Stimulated activated memory B cell treated with anti-CD40 and anti-IgM and Interleukin-4, amounts not matched to agents 10 μg/mL and 1 μg/mL and 100 μg/mL, for 72 hours (primary cell): ENCODE data around the gene ANKRD62.

Experiments used
- ATAC-seq: fragments of 150-1000 bp; cut with Tn5 transposase; 2 replicates; pipeline ENCODE4 v1.10.0; 2021
- H3K27ac Mint-ChIP-seq: one replicate; pipeline ENCODE4 v1.8.0; 2022; ENCODE audit warnings: mild to moderate bottlenecking, mixed read lengths
- H3K27me3 Mint-ChIP-seq: one replicate; pipeline ENCODE4 v1.8.0; 2022; ENCODE audit warnings: mixed read lengths
- H3K36me3 Mint-ChIP-seq: one replicate; pipeline ENCODE4 v1.8.0; 2022; ENCODE audit warnings: mixed read lengths
- H3K4me1 Mint-ChIP-seq: one replicate; pipeline ENCODE4 v1.8.0; 2022; ENCODE audit warnings: mixed read lengths
- H3K4me3 Mint-ChIP-seq: one replicate; pipeline ENCODE4 v1.8.0; 2022; ENCODE audit warnings: mild to moderate bottlenecking, moderate library complexity, mixed read lengths
- H3K9me3 Mint-ChIP-seq: one replicate; pipeline ENCODE4 v1.8.0; 2022; ENCODE audit warnings: mixed read lengths

Gene ANKRD62

GRCh38 chr18:12093520-12094257, at the start of gene ANKRD62:
Gene ANKRD62, plus strand, starts transcription at chr18:12093843. Its CDS starts 175 bp downstream, at chr18:12094018.
- Mint-ChIP-seq H3K27ac (no peak within 1 kb of the TSS), H3K4me3 (no peak within 1 kb of the TSS), H3K36me3 (no peaks in the 10 kb centered on the region), H3K27me3 (peaks cover 23% of the 10 kb centered on the region), H3K9me3 (no peaks in the 10 kb centered on the region), H3K4me1 (peaks cover 6% of the 10 kb centered on the region)
- no peak for ATAC-seq

DNA sequence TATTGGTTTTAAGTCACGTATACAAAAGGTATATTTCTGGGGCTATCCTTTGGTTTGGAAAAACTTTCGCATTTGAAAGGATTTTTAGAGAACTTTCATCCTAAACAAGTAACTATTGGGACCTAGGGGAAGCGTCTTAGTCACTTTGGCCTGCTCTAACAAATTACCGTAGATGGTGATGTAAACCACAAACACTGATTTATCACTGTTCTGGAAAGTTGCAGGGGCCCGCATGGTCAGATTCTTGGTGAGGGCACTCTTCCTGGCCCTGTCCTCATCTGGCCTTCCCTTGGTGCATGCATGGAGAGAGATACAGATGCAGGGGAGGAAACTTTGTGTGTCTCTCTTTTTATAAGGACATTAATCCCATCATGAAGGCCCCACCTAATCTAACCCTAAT, 49.1 kb upstream of the ANKRD62 start:
- no peak overlapping the region for H3K27ac Mint-ChIP-seq
- H3K36me3 Mint-ChIP-seq = no peaks in the 10 kb centered on the region
- H3K4me3 Mint-ChIP-seq = no peak overlapping the region
- peaks cover 29% of the 10 kb centered on the region for H3K4me1 Mint-ChIP-seq
- no peak for ATAC-seq
- H3K9me3 Mint-ChIP-seq = no peaks in the 10 kb centered on the region
- H3K27me3 Mint-ChIP-seq = no peaks in the 10 kb centered on the region

DNA sequence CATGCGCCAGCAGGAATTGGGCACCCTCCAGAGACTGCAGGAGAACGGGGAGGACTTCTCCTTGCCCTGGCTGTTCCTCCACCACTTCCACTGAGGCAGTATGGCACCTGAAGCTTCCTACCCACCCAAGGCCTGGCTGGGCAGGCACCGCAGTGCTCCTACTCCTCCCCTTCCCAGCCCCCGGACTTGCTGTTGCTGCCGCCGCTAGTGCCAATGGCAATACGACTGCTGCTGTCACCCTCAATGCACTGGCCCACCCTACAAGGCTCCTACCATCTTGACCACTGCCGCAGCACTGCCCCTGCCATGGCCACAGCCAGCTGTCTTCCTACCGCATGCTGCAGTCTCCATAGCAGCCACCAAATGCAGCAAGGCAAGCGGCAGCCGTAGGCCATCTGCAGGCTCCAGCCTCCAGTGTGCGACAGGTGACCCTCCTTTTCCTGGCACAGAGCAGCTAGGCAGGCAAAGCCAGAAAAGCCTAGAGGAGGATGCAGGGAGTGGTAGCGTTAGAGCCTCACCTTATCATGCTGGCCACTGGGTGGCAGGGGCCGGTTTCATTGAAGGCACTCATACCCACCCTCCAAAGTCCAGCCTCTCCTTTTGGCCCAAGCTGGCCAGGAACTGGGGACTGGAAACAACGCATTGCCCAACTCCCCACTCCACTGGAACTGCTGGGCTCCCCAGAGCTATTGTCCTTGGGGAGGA, 47.4 kb upstream of the ANKRD62 start:
- no peak for ATAC-seq
- Mint-ChIP-seq H3K27me3 (no peaks in the 10 kb centered on the region), H3K9me3 (no peaks in the 10 kb centered on the region), H3K4me1 (peaks cover 45% of the 10 kb centered on the region), H3K4me3 (no peak overlapping the region), H3K36me3 (no peaks in the 10 kb centered on the region), H3K27ac (no peak overlapping the region)

- Mint-ChIP-seq H3K4me3 (no peak overlapping the region), H3K27ac (no peak overlapping the region), H3K9me3 (no peaks in the 10 kb centered on the region), H3K36me3 (no peaks in the 10 kb centered on the region), H3K4me1 (peaks cover 51% of the 10 kb centered on the region), H3K27me3 (no peaks in the 10 kb centered on the region)
- no peak for ATAC-seq
Observed at GRCh38 chr18:12046751-12047335, 46.8 kb upstream of the ANKRD62 start.

GRCh38 chr18:12048010-12048826, 45.4 kb upstream of the ANKRD62 start:
- H3K4me1 Mint-ChIP-seq = peaks cover 65% of the 10 kb centered on the region
- no peak for ATAC-seq
- no peaks in the 10 kb centered on the region for H3K36me3 Mint-ChIP-seq
- H3K4me3 Mint-ChIP-seq = peak overlapping the region; percentile 10
- no peaks in the 10 kb centered on the region for H3K27me3 Mint-ChIP-seq
- H3K27ac Mint-ChIP-seq = peak overlapping the region; percentile 77
- no peaks in the 10 kb centered on the region for H3K9me3 Mint-ChIP-seq

DNA sequence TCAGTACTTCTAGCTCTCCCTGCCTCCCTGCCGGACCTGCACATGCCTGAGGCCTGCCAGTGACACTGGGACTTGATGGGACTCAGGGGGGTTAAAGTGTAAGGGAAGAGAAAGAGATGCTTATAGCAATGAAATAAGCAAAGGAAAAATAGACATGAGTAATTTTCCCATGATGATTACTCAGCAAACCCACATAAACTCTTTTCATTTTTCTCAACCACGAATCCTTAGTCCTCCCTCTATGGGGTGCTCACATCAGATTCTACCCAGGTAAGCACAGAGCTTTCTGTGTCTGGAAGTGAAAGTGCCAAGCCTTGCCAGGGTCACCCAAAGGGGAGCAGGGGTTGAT, 44.8 kb upstream of the ANKRD62 start:
- Mint-ChIP-seq H3K4me3 (peak overlapping the region; percentile 10), H3K27me3 (no peaks in the 10 kb centered on the region), H3K36me3 (no peaks in the 10 kb centered on the region), H3K4me1 (peaks cover 71% of the 10 kb centered on the region), H3K27ac (peak overlapping the region; percentile 77), H3K9me3 (no peaks in the 10 kb centered on the region)
- no peak for ATAC-seq

DNA sequence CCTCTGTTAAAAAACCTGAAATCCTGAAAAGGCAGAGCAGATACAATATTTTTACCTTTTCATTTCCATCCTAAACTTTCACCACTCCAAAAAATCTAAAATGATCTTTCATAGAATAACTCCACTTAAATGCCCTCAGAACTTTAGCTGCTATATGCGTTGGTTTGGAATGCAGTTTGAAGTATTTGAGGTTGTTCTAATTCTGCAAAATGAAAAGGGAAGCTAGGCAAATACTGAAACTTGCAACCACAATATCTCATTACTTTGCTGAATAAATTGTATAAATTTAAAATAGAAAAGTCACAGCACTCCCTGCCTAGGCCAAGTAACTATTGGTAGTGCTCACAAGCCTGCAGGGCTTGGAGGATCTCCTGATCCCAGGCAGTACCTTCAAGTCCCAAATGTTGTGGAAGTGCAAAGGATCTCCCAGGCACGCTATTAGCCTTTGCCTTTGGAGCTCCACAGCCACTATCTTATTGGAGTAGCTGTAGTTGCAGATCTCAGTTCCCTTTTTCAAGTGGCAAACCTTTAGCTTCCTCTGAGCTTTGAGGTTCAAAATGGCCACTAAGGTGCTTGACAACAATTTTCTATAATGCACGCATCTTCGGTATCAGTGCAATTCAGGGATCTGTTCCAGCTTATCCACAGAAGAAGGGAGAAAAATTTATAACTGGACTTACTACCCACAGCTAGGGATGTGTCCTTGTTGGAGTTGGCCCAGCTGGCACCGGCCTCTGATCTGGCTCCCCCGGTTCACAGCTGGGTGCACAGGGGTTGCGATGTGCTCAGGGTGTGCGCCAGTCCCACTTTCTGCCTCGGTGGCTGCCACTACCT, 43.4 kb upstream of the ANKRD62 start:
- Mint-ChIP-seq H3K27ac (peak overlapping the region; percentile 77), H3K9me3 (no peaks in the 10 kb centered on the region), H3K4me1 (peaks cover 78% of the 10 kb centered on the region), H3K27me3 (no peaks in the 10 kb centered on the region), H3K4me3 (peak overlapping the region; percentile 75), H3K36me3 (no peaks in the 10 kb centered on the region)
- ATAC-seq = peak; percentile 93

GRCh38 chr18:12052866-12053265, 40.8 kb upstream of the ANKRD62 start:
- Mint-ChIP-seq H3K9me3 (no peaks in the 10 kb centered on the region), H3K4me3 (no peak overlapping the region), H3K27me3 (no peaks in the 10 kb centered on the region), H3K36me3 (no peaks in the 10 kb centered on the region), H3K4me1 (peaks cover 66% of the 10 kb centered on the region), H3K27ac (peak overlapping the region; percentile 81)
- no peak for ATAC-seq

GRCh38 chr18:12053289-12053688, 40.4 kb upstream of the ANKRD62 start:
- H3K9me3 Mint-ChIP-seq = no peaks in the 10 kb centered on the region
- ATAC-seq = peak; percentile 89

DNA sequence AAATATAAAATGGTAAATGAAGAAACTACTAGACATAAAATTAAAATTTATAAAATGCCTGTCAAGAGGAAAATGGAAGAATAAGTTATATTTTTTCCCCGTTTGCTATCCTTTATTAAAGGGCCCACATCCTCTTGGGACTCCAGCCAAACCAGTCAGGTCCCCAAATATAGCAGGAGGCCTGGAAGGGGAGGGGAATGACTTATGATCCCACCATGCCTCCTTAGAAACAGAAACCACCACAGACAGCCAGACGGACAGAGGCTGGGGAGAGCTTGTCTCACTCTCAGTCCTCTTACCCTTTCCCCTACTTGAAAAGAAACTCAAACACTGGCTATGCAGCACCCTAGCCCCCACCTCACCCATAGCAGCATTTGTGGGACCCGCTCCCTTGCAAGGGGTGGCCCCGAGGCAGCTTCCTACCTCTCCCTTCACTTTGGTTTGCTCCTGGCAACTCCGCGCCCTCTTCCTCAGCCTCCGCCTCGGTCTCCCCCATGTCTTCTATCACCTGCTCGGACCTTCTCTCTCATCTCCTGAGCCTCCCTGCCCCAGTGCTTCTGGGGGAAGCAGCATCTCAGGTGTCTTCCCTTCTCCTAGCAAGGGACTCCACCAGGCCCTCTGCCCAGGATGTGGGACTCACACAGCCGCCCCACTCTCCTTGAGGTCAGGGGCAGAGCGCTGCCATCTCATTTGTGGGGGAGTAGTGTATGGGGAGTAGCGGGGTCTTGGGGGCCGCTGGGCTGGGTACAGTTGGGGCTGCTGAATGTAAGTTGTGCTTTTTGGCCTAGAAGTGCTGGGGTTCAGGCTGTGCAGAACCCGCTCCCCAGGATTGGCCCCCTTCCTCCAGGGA, 37.4 kb upstream of the ANKRD62 start:
- ATAC-seq = no peak
- H3K36me3 Mint-ChIP-seq = no peaks in the 10 kb centered on the region
- H3K4me3 Mint-ChIP-seq = no peak overlapping the region

More at GRCh38 chr18:12053289-12053688, 40.4 kb upstream of the ANKRD62 start:
- Mint-ChIP-seq H3K27me3 (no peaks in the 10 kb centered on the region), H3K36me3 (no peaks in the 10 kb centered on the region), H3K27ac (peak overlapping the region; percentile 81), H3K4me1 (peaks cover 62% of the 10 kb centered on the region), H3K4me3 (no peak overlapping the region)

GRCh38 chr18:12056884-12057402, 36.7 kb upstream of the ANKRD62 start:
- Mint-ChIP-seq H3K9me3 (no peaks in the 10 kb centered on the region), H3K36me3 (no peaks in the 10 kb centered on the region), H3K27ac (no peak overlapping the region), H3K4me1 (peaks cover 33% of the 10 kb centered on the region), H3K27me3 (no peaks in the 10 kb centered on the region), H3K4me3 (no peak overlapping the region)
- no peak for ATAC-seq

More for the DNA sequence above, 37.4 kb upstream of the ANKRD62 start:
- Mint-ChIP-seq H3K27me3 (no peaks in the 10 kb centered on the region), H3K27ac (no peak overlapping the region), H3K9me3 (no peaks in the 10 kb centered on the region), H3K4me1 (peaks cover 40% of the 10 kb centered on the region)

- peaks cover 27% of the 10 kb centered on the region for H3K4me1 Mint-ChIP-seq
- no peaks in the 10 kb centered on the region for H3K27me3 Mint-ChIP-seq
- H3K4me3 Mint-ChIP-seq = no peak overlapping the region
- no peak overlapping the region for H3K27ac Mint-ChIP-seq
- no peaks in the 10 kb centered on the region for H3K9me3 Mint-ChIP-seq
- no peaks in the 10 kb centered on the region for H3K36me3 Mint-ChIP-seq
- ATAC-seq = no peak
Observed at GRCh38 chr18:12057419-12058039, 36.1 kb upstream of the ANKRD62 start.
